Uterus (tissue), 2 donors: ENCODE data around the gene RAD51AP1.

Source experiments
- CTCF ChIP-seq, 4 experiments: fragments of 200-600 bp in 2 of 4; fragments of 450-650 bp in 2 of 4; sonication (generic) in 2 of 4; IDR thresholded peaks; one replicate each; pipeline ENCODE4 v1.5.1; 2016 to 2019; ENCODE audit warnings: antibody characterized with exemption in 4 of 4, mild to moderate bottlenecking in 2 of 4, moderate library complexity in 1 of 4
- POLR2A ChIP-seq, 2 donors: fragments of 450-650 bp; IDR thresholded peaks; one replicate each; pipeline ENCODE4 v1.6.1; 2016; ENCODE audit warnings: antibody characterized with exemption in 2 of 2, mild to moderate bottlenecking in 1 of 2, moderate library complexity in 1 of 2

DNA sequence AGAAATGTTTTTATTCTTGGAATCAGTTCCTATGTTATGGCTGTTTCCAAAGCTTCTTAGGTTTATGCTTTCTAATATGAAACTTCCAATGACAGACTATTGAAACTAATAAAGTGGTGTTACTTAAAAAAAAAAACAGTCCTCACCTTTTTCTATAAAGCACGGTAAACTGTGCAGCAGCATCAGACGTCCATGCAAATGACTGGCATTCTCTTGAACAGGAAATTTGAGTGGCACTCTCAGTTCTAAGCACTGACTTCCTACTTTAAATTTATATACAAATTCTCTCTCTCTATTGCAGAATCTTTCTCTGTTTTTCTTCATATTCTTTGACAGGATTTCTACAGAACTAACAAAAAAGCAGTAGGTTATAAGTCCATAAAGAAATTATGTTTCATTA, 2.8 kb upstream of the RAD51AP1 start:
- TF ChIP-seq CTCF (IDR thresholded peaks at IDR 0.05) (no peak), POLR2A (IDR thresholded peaks at IDR 0.05) (no peak)
